Left forelimb (tissue), 1 donor: ENCODE results near the gene IGLL5.
"Not testable (repeated sequence)": the region's sequence is repeated elsewhere in the genome, so short reads cannot be mapped to it uniquely, and the experiment has no call there.

Experiments used
- DNase-seq: peaks from one replicate; pipeline ENCODE4 v3.0.0-alpha.2; 2018; ENCODE audit warnings: low spot score

Gene IGLL5

DNA sequence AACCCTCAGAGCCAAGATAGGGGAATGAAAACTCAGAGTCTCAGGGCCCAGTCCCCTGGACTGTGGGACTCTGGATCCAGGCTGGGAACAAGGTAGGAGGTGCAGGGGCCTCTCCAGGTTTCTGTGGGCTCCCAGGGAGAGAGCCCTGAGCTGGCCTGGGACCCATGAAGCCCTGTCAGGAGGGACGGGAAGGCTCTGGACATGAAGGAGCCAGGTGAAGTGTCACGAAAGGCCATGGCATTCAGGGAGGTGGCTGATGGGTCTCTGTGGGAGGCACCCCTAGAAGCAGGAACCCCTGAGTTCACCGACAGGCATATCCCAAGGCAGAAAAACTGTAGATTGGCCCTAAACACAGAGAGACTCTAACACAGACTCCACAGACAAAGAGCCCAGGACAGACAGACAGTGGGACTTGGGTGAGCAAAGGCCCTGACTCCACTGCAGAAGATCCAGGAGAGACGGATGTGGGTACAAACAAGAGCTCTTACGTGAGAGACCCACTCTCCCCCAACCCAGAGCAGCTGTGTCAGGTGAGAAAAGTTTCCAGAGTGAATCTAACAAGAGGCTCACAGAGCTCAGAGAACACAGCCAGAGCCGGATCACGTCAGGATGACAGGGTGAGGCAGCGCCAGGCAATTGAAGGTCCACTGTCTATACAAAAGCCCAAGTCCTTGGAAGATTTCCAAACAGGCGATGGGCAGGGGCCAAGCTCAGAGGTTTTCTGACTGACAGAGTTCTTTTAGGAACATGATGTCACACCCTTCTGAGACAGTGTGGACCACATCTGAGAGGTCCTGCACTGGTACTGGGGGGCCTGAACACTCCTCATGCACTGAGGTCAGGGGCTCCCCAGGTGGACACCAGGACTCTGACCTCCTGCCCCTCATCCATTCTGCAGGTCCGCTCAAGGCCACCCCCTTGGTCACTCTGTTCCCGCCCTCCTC is 27.4 kb downstream of the IGLL5 start:
- no peak for DNase-seq

DNA sequence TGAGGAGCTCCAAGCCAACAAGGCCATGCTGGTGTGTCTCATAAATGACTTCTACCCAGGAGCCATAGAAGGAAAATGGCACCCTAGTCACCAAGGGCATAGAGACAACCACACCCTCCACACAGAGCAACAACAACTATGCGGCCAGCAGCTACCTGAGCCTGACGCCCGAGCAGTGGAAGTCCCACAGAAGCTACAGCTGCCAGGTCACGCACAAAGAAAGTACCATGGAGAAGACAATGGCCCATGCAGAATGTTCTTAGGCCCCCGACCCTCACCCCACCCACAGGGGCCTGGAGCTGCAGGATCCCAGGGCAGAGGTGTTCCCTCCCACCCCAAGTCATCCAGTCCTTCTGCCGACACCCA is 28.0 kb downstream of the IGLL5 start:
- no peak for DNase-seq

DNA sequence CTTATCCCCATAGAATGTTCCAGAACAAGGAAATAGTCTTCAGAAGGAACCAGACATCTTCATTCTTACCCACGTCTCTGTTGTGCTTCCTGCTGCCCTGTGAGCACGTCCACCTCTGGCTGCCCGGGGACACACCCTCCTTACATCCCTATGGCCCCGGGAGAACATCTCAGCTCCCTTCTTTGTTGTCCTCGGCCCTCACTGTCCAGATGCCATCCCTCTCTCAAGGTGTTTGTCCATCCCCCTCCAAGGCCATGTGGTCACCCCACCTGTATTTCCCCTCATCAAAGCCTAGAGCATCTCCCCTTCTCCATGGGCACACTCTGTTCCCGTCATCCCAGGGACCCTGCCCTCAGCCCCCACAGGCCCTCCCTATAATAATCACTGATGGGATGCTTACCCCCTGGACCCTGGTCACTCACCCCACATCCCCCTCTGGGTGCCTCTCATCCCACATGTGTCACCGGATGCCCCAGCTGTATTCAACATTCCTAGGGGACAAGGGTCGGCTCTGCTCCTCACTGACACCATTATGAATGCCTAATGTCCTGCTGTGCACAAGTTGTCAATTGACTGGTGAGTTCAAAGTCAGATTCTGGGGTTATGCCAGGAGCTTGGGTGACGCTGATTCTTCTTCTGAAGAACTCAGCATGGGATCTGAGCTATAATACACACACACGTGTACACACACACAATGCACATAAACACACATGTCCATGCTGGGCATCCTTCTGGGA is 28.8 kb downstream of the IGLL5 start:
- DNase-seq: no peak

DNA sequence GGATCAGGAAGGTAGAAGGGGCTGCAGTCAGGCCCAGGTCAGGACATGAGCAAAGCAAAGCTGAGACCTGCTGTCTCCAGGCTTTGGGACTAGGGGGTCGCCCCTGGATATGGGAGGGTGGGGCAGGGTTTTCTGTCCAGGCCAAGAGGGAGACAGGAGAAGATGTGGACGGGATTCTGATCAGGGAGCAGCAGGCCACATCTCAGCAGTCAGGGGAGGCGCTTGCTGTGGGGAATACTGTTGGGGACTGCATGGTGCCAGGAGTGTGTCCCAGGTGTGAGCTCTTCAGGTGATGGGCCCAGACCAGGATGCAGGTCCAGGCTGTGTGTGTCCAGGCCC is 29.3 kb downstream of the IGLL5 start:
- no peak for DNase-seq

DNA sequence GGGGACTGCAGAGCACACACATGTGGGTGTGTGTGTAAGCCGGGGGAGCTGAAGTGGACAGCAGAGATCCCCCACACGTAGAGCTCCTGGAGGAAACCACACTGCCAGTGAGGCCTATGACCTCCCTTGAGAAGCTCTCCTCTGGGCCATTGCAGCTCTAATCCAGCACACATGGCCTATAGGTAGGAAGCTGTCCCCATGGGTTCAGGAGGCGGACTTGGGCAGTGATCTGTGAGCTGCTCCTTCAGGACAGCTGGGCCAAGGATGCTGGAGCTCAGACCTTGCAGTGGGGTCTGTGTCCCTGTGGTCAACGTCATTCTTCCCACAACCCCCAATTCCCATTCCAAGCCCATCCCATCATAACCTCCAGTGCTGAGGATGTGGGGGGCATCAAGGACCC is 29.8 kb downstream of the IGLL5 start:
- DNase-seq: no peak

DNA sequence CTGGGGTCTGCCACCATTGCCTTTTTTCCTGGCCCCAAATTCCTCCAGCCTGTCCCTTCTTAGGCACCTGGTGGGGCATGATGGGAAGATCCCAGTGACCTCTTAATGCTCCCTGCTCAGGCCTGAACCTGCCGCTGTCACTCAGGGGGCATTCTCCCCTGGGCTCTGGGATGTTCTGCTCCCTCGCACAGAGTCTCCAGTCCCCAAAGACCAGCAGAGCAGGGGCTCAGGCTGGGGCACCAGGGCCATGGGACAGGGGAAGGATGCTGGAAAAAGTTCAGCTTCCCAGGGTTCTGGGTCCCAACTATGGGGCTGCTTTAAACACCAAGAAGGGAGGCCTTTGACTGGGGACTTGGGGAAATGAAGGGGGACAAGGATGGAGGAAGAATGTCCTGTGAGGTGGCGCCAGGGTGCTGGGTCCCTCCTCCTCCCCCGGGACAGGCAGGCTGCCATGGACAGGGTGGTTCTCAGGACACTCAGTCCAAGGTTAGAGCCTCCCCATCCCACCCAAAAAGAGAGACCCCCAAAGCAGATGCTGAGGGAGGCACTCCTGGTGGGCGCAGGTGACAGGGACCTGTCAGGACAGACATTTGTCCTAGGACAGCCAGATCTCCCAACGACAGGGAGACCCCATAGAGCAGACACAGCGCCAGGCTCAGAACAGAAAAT is 30.8 kb downstream of the IGLL5 start:
- DNase-seq: no peak

DNA sequence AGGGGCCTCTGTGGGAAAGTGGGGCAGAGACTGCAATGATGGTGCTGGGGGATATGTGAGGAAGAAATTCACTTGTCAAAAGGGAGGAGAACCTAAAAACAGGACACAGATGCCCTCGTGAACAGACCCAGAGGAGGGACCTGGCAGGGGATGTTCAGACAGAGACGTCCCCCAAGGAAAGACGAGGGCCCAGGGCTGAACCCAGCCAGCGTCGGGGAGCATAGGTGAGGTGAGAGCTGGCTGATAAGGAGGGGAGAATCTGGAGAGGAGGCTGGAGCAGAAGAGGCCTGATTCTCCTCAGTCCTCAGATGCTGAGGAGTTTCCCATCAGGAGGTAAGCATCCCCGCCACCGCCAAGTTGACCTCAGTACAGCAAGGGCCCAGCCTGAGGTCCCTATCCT is 31.4 kb downstream of the IGLL5 start:
- DNase-seq: no peak

DNA sequence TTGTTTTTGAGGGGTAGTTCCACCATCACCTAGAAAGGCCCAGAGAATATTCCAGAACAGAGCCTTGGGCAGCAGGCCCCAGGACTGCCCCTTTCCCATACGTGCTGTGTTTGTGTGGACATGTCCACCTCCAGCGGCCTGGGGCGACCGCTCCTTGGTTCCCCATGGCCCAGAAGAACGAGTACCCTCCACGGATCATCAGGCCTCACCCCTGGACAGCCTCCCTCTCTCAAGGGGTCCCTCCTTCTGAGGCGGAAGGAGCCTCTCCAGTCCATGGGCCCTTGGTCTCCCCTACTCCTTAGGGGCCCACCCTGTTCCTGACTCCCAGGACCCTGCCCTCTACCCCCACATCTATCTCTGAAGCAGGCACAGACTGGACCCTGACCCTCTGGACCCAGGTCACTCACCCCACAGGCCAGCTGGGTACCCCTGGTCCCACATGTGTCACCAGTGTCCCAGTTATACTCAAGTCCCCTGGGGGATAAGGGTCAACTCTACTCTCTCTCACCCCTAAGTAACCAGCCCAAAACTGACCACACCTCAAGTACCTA is 32.6 kb downstream of the IGLL5 start:
- no peak for DNase-seq

DNA sequence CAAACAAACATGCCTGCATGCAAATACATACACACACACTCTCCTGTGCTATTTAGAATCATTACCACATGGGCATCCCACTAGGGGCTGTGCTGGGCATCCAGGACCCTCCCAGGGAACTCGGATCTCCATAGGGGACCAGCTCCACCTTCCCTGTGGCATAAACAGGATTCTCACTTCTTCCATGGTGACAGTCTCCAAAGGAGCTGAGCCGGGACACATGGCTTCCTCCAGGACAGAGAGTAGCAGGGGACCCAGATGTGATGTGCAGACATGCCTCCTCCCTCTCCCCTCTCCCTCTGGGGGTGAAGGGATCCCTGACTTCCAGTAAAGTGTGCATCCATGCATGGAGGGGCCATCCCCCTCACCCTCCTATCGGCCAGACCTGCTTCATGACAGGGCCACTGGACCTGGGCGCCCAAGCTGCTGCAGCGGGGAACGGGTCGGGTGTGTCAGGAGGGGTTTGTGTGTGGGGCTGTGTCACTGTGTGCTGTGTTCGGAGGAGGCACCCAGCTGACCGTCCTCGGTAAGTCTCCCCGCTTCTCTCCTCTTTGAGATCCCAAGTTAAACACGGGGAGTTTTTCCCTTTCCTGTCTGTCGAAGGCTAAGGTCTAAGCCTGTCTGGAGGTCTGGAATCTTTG is 33.4 kb downstream of the IGLL5 start:
- DNase-seq: no peak

DNA sequence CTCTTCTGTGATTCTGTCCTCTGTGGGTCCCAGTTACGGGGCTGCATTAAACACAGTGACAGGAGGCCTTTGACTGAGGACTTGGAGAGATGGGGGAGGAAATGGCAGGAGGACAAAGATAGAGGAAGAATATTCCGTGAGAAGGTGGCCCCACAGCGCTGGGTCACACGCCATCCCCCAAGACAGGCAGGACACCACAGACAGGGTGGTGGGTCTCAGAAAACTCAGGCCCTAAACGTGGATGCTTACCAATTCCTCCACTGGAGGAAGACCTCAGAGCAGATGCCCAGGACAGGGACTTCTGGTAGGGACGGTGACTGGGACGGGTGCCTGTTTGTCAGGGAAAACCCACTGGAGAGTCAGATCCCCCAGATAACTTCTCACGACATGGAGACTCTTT is 34.0 kb downstream of the IGLL5 start:
- DNase-seq: no peak

DNA sequence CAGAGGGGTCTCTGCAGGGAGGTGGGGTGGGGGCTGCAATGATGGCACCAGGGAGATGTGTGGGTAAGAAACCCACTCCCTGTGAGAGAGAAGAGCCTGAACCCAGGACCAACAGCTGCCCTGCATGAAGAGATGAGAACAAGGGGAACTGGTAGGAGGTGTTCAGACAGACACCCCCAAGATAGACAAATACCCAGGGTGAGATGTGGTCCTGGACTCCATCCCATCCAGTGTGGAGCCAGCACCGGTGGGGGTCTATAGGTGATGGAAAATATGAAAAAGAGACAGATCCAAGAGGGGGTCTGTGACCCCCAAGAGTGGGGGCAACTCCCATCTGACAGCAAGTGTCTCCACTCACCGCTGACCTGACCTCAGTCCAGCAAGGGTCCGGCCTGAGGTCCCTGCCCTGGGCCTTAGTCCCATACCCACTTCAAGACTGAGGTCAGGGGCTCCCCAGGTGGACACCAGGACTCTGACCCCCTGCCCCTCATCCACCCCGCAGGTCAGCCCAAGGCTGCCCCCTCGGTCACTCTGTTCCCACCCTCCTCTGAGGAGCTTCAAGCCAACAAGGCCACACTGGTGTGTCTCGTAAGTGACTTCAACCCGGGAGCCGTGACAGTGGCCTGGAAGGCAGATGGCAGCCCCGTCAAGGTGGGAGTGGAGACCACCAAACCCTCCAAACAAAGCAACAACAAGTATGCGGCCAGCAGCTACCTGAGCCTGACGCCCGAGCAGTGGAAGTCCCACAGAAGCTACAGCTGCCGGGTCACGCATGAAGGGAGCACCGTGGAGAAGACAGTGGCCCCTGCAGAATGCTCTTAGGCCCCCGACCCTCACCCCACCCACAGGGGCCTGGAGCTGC is 34.7 kb downstream of the IGLL5 start:
- DNase-seq: not testable (repeated sequence)

DNA sequence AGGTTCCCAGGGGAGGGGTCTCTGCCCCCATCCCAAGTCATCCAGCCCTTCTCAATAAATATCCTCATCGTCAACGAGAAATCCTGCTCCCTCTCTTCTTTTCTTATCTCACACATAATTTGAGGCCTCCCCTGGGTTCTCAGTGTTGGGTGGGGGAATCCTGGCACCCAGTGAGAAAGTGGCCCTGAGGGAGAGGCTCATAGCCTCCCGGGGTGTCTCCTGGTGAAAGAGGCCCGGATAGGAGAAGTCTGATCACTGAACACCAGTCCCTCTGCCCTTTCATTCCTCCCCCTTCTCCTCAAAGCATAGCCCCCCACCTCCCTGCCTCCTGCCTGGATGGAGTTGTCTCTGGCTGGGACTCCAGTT is 35.3 kb downstream of the IGLL5 start:
- DNase-seq: no peak

DNA sequence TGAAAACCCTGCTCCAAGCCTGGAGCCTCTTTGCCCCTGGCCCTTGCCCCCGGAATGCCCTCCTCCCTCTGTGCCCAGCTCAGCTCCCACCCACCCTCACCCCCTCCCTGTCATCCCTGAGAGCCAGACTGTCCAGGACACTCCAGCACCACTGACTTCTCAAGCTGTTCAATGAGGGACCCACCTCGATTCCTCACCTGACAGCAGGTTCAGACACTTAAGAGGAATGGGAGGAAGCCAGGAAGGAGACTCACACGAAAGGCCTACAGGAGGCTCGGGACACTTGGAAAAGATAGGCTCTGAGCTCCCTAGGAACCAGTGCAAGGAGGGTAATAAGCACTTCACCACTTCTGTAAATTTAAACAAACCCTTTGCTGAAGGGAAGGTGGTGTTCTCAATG is 35.8 kb downstream of the IGLL5 start:
- DNase-seq: no peak

DNA sequence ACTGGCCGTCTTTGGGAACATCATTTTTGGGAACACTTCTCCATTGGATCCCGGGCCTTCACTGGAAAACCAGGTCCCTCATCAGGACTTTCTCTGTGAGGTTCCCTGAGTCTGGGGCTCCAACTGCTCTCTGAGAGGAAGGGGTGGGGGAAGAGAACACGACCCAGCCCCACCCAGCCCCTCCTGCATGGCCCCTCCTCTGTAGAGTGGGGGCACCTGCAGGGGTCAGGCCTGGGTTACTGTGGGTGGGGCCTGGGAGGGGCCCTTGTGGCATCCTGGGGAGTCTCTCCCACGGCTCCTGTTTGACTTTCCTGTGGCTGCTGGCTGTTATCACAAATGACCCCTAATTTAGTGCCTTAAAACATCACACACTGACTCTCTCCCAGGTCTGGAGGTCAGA is 36.3 kb downstream of the IGLL5 start:
- DNase-seq: no peak

DNA sequence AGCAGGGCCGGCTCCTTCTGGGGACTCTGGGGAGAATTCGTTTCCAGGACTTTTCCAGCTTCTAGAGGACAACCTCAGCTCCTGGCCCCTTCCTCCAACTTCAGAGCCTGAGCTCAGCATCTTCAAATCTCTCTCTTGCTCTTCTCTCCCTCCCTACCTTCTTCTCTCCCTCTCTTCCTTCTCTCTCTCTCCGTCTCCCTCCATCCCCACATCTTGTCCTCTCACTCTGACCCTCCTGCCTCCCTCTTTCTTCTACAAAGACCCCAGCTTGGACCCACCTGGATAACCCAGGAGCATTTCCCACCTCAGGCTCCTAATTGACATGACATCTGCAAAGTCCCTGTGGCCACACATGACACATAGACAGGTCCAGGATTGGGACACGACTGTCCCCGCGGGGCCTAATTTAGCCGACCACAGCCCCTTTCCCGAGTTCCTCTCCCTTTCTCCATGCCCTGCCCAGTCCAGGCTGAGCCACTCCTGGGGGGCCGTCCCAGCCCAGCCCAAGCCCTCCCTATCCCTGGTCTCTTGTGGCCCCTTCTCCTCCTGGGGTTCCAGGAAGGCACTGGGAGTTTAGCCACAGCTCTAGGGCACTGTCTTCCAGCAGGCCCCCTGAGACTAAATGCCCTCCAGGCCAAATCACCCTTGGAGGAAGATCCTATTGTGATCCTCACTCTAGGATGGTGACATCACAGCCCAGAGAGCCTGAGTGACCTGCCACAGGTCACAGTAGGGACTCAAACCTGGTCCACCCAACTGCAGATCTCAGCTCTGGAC is 36.9 kb downstream of the IGLL5 start:
- no peak for DNase-seq

DNA sequence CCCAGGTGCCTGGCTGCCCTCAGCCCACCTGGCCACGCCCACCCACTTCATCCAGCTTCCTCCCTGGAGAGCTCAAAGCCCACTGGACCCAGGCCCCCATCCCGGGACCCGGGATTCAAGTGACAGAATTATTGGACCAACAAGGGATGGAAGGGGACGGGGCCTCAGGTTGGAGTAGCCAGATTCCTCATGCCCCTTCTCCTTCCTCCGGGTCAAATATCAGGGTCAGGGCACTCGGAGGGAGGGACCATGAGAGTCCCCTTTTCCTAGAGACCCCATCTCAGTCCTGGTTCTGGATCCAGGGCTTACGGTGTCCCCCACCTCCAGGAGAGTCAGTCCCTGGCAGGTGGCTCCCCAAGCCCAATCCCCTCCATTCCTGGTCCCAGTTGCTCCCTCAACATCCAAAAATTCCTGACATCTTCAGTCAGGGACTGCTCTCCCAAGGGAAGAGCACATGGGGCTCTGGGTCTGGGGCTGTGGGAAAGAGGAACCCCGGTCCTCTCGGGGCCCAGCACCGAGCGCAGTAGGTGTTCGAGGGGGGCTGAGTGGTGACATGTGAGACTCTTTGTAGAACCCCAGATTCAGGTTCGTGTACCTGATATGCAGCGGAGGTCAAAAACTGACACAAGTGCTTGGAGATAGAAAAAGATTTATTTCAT is 37.7 kb downstream of the IGLL5 start:
- DNase-seq: no peak

DNA sequence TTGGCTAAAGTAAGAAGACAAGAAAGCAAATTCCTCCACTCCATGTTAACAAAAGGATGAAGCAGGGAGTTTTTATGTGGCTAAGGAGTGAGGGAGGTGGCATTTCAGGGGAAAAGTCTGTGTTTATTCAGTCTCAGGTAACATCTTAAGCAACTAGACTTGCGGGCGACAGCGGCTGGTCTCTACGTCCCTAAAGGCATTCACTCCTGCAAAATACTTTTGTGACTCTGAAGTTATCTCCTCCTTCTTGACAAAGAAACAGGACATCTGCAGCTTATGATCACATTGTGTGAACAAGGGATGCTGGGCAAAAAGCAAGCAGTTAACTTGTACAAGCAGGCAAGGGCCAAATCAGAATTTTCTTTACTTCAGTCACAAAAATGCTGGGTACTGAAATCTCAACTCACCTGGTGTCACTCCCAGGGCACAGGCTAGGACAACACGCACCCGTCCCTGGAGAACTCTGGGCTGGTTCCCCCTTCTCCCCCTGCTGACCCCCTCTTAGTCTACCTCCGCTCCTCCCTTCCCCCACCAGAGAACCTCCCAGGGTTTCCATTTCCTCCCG is 38.3 kb downstream of the IGLL5 start:
- no peak for DNase-seq

DNA sequence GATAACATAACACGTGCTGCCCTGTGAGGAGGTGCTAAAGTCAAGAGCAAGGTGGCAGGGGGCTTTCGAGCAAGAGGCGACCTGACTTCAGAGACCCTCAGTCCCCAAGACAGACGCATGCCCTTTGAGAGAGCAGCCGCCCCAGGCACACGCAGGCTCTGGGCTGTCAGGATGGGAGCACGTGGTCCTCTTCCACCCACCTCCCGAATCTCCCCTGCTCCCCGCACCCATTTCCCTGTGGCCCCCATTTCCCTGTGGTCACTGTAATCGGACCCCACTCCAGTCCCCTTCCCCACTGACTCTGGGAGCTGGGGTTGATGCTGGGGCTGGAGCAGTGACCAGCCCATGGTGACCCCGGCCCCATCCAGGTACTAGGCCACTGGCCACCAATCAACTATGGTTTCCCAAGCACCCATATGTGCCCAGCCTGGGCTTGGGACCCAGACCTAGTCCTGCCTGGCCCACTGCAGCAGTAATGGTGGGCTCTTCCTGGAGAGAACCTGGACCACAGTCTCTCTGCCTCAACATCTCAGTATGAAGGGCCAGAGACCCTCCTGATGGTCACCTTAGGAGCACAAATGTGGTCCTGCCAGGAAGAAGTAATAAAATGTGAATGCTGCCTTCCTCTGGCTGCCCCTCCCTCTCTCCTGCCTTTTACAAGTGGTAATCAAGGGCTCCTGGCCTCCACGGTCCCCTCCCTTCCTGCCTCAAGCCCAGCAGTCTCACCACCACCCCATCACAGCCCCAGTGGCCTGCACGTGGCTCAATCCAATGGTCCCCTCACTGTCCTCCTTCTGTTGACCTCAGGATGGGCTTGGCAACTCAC is 39.0 kb downstream of the IGLL5 start:
- DNase-seq: no peak
